GM21390 (cell line): ENCODE results near the gene CBX8.

ENCODE experiments used
- ATAC-seq: cut with Tn5 transposase; IDR thresholded peaks from one replicate; pipeline ENCODE4 v1.9.1; 2021; ENCODE audit not compliant: unreplicated experiment

CBX8 gene

DNA sequence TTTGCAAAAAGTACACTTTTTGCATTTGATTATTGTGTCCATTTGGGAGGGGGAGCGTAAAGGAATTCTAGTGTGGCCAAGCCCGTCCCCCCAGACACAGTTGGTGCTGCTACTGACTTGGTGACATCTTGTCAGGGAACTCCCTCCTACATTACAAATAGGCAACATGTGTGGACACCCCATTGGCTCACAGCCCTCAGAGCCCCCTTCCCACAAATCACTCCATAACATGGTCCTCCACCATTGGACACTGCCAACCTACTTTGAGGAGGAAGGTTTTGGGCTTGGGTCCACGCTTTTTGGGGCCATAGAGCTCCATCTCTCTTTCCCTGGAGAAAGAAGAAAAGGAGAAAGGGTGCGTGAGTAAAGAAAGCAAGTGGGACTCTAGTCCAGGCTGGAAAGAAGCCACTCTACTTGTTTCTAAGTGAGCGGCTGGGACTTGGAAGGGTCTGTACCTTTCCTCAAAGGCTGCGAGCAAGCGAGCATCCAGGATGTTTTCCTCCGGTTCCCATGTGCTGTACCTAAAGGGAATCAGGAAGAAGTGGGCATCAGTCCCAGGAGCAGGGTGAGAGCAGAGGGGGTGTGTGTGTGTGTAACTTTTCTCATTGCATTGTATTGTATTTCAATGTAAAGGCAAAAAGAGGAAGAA is 958 bp downstream of the CBX8 start:
- no peak for ATAC-seq

DNA sequence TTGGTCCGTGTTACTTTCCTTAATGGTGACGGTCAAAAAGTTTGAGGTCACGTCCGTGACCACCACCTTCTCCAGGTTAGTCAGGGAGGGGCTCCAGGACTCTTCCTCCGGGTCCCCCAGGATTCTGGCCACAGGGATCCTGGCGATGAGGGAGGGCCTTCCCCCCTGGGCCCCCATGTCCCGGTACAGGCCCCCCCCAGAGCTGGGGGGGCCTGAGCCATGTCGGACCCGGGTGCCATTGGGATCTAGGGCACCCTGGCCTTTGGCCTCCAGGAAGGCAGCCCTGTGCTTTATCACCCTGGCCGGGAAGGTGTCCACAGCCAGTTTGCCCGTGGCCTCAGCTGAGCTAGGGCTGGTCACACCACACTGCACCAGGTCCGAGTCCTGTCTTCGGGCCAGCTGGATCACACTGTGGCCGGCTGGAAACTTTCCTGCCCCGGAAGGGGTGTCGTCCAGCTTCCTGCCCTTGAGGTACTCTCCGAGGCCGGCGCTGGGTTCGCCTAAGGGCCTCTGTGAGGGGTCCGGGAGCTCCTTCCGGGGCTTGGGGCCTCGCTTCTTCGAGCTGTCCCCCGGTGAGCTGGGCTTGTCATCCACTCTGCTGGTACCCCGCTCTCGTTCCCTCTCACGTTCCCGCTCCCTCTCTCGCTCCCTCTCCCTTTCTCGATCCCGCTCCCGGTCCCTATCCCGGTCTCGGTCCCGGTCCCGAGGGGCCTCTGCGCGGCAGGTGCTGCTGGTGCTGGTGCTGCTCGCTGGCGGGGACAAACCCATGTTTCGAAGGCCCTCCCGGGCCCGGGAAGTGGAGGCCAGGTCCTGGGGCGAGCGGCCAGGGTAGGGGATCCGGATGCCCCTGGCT is 2.0 kb downstream of the CBX8 start:
- no peak for ATAC-seq

- no peak for ATAC-seq
Measured at GRCh38 chr17:79793924-79794304, 3.0 kb downstream of the CBX8 start.

GRCh38 chr17:79792984-79793923 is 3.6 kb downstream of the CBX8 start:
- no peak for ATAC-seq

DNA sequence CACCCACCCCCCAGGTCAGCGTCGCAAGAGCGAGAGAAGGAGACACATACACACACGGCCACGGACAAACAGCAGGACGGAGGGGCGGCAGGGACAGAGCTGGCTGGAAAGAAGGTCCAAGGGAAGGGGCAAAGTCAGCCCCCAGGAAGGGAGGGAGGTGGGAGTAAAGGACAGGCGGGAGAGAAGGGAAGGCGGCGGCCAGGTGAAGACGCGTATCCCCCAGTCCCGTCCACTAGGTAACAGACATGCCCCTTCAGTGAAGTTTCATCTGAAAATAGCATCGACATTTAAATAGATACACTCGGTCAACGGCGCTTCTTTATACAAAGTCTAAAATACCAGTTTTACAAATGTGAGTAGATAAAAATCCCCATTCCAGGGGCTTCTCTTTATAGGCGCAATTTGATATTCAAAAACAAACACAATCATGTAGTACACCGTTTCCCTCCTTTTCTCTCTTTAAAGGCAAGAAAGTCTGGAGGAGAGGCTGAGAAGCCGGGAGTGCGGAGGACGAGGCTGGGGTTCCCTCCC is 4.5 kb downstream of the CBX8 start:
- no peak for ATAC-seq

- no peak for ATAC-seq
Measured at GRCh38 chr17:79791735-79792161, 5.1 kb downstream of the CBX8 start.

GRCh38 chr17:79790805-79791734 is 5.8 kb downstream of the CBX8 start:
- ATAC-seq = no peak

DNA sequence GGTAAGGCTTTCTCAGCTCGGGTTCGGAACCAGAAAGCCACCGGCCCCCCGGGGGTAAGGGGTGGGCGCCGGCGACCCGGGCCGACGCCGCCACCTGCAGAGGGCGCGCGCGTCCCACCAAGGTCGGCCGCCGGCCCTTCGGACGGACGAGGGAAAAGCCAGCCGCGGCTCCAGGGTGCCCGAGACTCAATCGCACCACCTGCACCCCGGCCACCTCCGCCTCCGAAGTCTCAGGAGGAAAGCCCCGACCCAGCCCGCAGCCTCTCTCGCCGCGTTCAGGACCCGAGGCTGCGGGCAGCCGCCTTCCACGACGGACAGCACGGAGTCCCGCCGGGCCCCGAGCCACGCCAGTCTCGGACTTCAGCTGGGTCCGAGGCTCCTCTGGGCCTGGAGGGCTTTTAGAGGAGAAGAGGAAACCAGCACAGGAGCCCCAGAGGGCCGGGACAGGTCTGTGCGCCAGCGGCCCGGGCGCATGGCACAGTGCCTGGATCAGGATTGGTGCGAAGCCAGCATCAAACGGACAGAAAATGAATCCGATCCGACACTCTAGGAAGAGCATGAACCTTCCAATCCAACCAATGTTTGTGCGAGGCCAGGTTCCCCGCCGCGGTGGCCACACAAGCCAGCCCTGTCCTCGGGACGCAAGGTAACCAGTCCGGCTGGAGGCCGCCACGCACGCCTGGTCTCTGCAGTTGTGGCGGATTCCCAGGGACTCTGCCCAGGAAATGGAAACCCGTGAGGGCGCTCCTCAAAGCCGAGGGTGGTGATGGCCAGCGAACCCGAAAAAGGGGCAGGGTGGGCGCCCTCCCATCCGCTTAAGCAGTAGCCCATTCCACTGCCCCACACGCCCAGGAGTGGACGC is 6.7 kb downstream of the CBX8 start:
- no peak for ATAC-seq

DNA sequence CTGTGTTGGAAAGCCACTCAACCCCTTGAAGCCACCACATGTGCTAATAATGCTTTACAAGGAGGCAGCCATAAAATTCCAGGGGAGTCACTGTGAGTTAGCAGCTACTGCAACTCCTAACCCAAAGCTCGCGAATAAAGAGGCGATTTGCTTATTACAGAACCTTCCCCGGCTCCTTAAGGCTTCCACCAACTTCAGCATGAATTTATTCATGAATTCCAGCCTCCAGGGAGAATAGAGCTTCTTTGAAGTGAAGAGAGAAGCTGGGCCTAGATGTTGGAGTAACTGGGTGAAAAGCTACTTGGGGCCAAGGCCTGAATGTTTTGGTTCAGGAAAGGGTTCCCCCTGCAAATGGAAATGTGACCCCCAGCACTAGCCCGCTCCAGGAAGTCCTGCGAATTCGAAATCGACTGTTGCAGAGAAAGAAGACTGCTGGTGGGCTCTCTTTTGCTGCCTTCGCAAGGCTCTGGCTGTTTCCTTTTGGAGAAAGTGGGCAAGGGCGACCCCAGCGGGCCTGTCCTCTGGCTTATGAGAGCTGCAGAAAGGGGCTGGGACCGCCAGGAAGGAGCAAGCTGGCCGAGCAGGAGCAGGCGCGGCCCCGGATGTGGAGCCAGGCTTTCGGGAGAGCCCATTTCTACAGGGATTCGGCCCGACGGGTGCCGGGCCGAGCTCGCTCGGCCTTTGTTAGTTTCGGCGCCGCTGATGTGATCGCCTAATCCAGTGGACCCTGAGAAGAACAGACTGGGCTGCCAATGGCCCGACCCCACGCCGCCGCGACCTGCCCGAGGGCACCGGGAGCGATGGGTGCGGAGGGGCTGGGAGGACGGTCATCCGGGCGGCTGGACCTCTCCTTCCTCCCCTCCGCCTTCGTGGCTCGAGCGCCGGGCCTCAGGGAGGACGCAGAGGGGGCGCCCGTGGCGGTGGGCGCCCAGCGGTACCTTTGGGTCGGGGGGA is 7.6 kb downstream of the CBX8 start:
- no peak for ATAC-seq

- no peak for ATAC-seq
Measured at GRCh38 chr17:79788455-79788854, 8.4 kb downstream of the CBX8 start.

DNA sequence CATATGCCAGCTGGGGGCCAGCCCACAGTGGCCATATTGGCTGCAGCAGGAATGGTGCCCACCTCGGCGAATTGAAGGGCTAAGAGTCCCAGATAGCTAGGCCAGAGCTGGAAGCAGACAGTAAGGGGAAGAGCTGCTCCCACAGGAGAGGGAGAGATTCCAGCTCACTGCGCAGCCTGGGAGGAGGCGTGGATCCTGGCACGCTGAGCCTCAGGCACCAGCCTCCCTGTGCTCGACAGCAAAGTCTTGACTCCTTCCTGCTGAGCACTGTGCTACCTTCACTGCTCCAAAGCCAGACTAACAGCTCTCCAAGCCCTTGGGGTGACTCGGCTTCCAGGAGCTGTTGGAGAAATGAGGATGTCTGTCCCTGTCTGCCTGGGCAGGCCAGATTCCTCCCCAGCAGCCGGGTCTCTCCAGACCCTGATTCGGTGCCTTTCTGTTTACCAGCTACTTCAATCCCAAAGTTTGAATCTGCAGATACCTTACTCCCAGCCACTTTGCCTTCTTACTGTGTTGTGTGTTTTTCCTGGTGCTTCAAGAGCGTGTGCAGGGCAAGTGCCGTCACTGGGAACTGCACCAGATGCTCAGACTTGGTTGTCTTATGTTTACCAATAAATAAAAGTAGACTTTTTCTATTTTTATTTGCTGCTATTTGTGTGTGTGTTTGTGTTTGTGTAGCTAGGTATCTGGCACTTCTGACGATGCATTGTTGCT is 9.8 kb downstream of the CBX8 start:
- no peak for ATAC-seq

DNA sequence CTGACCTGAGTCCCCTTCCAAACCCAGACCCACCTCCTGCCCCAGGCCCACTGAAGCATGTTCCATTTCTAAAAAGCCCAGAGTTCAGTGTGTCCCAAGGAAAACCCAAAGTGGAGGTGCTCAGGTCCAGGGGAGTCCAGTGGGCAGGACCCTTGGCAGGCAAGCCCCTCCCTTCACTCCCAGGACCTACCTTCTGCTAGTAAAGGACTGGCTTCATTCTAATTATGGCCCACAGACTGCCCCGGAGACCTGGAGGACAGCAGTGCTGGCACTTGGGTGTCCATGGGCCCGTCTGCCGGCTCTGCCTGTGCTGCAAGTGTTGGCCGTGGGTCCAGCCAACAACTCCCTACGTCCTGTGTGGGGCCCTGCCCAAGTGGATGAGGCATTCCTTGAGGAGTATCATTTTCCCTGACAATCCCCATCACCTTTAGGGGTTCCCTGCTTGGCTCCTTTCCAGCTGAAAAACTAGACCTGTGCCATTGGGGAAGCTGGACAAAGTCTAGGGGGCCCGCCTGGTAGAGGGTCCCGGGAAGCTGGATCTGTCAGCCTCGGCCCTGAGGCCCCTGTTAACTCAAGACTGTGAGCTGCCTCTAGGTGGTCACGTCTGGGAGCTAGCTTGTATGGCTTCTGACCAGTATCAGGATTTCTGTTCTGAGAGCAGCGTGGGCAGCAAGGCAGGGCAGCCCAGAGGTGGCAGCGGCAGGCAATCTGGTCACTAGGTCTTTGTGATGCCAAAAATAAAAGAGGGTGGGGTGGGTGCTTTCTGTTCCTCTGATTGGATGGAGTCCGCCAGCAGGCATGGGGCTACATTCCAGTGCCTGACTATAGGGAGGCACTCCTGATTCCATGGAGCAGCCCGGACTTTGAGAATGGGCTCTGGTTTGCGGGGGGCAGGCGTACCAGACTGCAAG is 10.7 kb downstream of the CBX8 start:
- no peak for ATAC-seq

- ATAC-seq = no peak
Measured at GRCh38 chr17:79785017-79785899, 11.6 kb downstream of the CBX8 start.

DNA sequence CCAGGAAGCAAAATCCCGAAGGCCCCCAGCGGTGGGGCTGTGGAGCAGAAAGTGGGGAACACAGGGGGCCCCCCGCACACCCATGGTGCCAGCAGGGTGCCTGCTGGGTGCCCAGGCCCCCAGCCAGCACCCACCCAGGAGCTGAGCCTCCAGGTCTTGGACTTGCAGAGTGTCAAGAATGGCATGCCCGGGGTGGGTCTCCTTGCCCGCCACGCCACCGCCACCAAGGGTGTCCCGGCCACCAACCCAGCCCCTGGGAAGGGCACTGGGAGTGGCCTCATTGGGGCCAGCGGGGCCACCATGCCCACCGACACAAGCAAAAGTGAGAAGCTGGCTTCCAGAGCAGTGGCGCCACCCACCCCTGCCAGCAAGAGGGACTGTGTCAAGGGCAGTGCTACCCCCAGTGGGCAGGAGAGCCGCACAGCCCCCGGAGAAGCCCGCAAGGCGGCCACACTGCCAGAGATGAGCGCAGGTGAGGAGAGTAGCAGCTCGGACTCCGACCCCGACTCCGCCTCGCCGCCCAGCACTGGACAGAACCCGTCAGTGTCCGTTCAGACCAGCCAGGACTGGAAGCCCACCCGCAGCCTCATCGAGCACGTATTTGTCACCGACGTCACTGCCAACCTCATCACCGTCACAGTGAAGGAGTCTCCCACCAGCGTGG is 12.4 kb downstream of the CBX8 start:
- no peak for ATAC-seq

GRCh38 chr17:79783891-79784290 is 13.0 kb downstream of the CBX8 start:
- ATAC-seq = no peak
